D721Med (cell line): ENCODE results near the gene CELF5.
"Not testable (repeated sequence)": the region's sequence is repeated elsewhere in the genome, so short reads cannot be mapped to it uniquely, and the experiment has no call there.

ENCODE experiments used
- DNase-seq: peaks from one replicate; pipeline ENCODE4 v3.0.0; 2011; ENCODE audit warnings: low spot score; ENCODE audit not compliant: insufficient read length
- FAIRE-seq: peaks from 2 replicates; lab custom pipeline; 2011; peaks lifted over from hg19 to GRCh38; lab: Jason Lieb, UNC
- TF ChIP-seq, protein P1 (sequence below): IDR thresholded peaks from 2 replicates; pipeline ENCODE4 v1.5.1; 2012; ENCODE audit warnings: mild to moderate bottlenecking, control low read depth; ENCODE audit not compliant: insufficient read depth; ENCODE audit errors: missing control alignments

Gene CELF5

GRCh38 chr19:3220576-3220975 is 3.9 kb upstream of the CELF5 start:
- DNase-seq = no peak
- TF ChIP-seq, protein P1, sequence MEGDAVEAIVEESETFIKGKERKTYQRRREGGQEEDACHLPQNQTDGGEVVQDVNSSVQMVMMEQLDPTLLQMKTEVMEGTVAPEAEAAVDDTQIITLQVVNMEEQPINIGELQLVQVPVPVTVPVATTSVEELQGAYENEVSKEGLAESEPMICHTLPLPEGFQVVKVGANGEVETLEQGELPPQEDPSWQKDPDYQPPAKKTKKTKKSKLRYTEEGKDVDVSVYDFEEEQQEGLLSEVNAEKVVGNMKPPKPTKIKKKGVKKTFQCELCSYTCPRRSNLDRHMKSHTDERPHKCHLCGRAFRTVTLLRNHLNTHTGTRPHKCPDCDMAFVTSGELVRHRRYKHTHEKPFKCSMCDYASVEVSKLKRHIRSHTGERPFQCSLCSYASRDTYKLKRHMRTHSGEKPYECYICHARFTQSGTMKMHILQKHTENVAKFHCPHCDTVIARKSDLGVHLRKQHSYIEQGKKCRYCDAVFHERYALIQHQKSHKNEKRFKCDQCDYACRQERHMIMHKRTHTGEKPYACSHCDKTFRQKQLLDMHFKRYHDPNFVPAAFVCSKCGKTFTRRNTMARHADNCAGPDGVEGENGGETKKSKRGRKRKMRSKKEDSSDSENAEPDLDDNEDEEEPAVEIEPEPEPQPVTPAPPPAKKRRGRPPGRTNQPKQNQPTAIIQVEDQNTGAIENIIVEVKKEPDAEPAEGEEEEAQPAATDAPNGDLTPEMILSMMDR = no peak
- FAIRE-seq = no peak

- FAIRE-seq, DNase-seq: not testable (repeated sequence)
Observed at GRCh38 chr19:3221576-3221975, 2.9 kb upstream of the CELF5 start.

DNA sequence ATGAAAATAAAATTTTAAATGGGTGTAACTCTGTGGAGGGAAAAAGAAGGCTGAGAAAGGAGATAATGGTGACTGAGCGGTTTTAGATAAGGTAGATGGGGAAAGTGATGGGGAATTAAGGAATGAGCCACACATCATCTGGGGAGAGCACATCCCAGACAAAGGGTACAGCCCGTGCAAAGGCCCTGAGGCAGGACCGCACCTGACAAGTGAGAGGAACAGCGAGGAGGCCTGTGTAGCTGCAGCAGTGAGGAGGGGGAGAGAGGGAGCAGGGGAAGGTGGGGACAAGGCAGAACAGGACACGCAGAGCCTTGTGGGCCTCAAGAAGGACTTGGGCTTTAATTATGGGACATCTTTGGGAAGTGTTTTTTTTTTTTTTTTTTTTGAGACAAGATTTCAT is 1.8 kb upstream of the CELF5 start:
- FAIRE-seq = no peak
- TF ChIP-seq, protein P1 = no peak
- no peak for DNase-seq

DNA sequence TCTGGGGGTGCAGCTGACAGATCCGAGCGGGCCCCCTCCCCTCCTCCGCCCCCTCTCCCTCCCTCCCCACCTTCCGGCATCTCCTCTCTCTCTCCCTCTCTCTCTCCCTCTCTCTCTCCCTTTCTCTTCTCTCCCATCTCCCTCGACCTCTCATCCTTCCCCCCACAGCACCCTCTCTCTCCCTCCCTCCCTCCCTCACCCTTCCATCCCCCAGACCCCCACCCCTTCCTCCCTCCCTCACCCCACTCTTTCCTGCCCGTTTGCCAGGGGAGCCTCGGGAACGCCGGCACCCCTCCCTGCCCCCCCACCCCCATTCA is 666 bp downstream of the CELF5 start:
- FAIRE-seq (no peak), DNase-seq (peak; percentile 23)
- TF ChIP-seq, protein P1 = no peak

- DNase-seq (no peak), FAIRE-seq (no peak)
Observed at GRCh38 chr19:3225677-3226093, 1.2 kb downstream of the CELF5 start.

GRCh38 chr19:3227054-3227626 is 2.7 kb downstream of the CELF5 start:
- no peak for FAIRE-seq
- no peak for DNase-seq
- TF ChIP-seq, protein P1 = no peak

More at GRCh38 chr19:3225677-3226093, 1.2 kb downstream of the CELF5 start:
- TF ChIP-seq, protein P1 = no peak

- DNase-seq = no peak
- no peak for FAIRE-seq
- TF ChIP-seq, protein P1 = no peak
Observed at GRCh38 chr19:3229346-3229743, 4.9 kb downstream of the CELF5 start.
